Stimulated activated CD8-positive, alpha-beta memory T cell treated with anti-CD3 and anti-CD28 coated beads, Interleukin-4, amount 100 ng/mL, for 24 hours (primary cell): Measurements from ENCODE around the gene JMJD6.
A peak's percentile ranks its signal among the peaks of the same experiment; 100 is the strongest.
"Not testable (repeated sequence)": the region's sequence is repeated elsewhere in the genome, so short reads cannot be mapped to it uniquely, and the experiment has no call there.

Source experiments
- DNase-seq: peaks from one replicate; pipeline ENCODE4 v3.0.0-alpha.2; 2020; ENCODE audit warnings: low read depth

The JMJD6 gene

DNA sequence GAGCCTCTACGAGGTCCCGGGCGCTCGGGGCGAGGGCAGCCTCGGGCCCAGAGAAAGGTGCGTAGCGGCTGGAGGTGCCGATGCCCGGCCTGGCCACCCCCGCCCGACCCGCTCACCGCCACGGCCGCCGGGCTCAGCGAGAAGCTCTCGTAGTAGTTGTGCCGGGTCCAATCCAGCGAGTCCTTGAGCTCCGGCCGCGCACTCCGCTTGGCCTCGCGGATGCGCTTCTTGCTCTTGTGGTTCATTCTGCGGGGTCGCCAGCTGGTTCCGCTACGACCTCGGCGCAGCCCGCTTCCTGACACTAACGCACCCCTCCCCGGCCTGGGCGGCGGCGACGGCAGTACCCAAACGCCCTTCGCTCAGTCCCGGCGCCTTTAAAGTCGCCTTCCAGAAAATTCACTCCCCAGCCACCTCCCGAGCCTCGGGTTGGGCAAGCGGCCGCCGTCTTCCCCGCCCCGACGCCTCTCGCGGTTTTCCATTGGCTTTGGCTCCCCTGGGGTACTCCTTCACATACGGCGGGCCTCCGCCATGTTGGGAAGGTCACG is at the start of gene JMJD6:
Gene JMJD6, minus strand, starts transcription at position 376 of the 545 bp plus-strand sequence. Its CDS starts 131 bp downstream, at position 245.
- DNase-seq = peak; percentile 91

DNA sequence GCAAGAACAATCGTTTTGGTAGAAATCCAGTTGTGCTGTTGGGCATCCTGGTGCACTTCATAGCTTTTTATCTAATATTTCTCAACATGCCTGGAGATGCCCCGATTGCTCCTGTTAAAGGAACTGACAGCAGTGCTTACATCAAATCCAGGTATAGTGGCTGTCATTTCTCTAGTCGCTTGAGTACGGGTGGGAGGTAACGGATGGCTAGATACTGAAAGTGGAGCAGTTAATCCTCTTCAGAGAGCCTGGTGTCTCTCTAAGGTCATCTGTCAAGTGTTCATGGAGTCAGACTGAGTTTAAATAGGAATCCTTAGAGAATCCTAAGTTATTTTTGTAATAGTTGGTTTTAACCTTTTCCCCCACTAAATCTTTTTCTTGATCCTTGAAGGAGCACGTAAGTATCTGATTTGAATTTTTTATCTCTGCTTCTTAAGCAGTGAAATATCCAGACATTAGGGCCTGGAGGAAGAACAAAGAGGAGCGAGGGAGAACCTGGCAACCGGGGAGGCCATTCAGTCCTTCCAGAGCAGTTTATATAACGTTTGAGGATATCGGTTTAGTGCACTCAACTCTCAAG is 48.7 kb upstream of the JMJD6 start:
- no peak for DNase-seq

DNA sequence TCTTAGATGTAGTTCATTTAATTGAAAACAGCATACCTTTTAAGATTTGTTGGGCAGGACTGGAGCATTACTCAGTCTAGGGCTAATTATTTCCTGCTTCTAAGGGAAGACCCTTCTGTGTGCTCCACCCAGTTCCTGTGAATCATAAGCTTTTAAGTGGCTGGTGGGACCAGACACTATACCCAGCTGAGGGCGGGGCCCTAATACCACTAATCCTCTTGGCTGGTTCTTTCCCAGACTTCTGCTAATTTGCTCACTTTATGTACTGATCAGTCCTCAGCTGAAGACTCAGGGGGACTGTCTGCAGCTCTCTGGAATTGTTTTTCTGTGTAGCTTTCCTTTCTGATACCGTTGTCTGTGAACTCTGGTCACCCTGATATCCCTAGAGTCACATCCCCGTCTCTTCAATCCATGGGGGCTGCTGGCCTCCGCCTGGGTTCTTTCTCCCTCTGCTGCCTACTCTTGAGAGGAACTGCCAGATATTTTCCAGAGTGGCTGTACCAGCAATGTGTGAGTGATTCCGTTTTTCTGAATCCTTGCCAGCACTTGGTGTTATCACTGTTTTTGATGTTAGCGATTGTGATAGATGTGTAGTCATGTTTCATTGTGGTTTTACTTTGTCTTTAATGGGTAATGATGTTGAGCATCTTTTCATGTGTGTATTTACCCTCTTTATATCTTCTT is 46.6 kb upstream of the JMJD6 start:
- DNase-seq = peak; percentile 14

DNA sequence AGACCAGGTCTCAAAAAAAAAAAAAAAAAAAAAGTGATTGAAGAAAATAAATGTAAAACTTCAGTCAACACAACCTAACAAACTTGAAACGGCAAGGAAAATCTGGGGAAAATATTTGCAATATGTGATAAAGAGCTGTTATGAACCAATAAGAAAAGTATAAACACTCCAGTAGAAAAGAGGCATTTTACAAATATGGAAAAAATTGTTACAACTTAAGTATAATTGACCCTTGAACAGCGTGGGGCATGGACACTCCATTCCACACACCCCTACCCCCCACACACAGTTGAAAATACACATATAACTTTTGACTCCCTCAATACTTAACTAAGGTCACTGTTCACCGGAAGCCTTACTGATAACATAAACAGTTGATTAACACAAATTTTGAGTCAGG is 32.2 kb upstream of the JMJD6 start:
- no peak for DNase-seq

DNA sequence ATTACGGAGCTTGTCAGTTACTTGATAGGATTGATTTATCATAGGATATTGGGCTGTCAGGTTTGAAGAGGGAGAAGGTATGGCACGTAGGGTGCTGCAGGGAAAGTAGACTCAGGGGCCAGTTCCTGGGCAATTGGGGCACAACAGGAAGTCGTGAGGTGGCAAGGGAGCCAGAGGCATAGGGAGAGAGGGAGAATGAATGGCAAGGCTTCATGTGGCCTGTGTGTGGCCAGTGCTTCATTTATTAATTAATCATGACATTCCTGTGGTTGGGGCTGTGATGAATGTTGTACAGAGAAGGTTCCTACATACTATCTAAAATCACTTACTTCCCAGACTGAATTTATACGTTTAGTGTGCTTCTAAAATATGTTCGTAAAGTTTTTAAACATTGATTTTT is 30.9 kb upstream of the JMJD6 start:
- no peak for DNase-seq

DNA sequence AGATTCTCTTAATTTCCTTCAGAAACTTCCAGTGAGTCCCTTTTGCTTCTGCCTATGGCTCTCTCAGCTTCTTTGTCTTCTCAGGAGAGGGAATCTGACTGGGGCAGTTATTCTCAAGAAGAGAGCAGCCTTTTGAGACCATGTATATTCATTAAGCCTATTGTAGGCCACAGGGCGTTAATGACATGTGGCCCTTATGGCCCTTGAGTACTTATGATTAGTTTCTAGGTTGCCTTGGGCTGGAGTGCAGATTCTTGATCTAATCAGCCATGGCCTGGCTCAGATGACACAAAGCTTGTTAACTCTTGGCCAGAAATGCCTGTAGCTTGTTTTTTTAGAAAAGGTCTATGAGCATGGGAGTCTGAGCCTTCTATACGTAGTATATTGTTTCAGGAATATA is 28.9 kb upstream of the JMJD6 start:
- no peak for DNase-seq

DNA sequence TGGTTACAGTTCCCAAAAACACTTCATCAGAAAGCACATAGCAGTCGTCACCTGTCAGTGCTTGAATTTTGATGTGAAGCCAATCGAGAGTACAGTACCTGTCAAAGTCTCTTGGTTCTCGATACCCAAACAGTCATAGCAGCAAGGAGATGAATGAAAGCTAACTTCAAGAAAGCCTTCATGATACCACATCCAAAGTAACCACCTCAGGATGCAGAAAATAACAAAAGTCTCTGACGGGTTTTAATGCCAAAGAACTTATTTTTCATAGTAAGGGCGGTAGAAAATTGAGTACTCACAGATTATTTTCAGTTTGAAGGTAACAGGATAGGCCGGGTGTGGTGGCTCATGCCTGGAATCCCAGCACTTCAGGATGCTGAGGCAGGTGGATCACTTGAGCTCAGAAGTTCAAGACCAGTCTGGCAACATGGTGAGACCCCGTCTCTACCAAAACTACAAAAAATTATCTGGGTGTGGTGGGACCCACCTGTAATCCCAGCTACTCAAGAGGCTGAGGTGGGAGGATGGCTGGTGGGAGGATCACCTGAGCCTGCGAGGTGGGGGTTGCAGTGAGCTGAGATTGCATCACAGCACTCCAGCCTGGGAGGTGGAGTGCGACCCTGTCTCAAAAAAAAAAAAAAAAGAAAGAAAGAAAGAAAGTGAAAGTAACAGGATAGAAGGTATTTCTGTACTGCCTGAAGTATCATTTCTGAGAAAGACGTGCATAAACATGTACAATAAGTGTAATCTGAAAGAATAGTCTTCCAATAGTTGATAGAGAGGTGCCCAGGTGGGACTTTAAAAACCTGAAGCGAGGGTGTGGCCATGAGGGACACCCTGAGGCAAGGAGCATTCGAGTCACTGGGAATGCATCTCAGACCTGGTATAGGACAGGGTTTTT is 26.9 kb upstream of the JMJD6 start:
- no peak for DNase-seq

DNA sequence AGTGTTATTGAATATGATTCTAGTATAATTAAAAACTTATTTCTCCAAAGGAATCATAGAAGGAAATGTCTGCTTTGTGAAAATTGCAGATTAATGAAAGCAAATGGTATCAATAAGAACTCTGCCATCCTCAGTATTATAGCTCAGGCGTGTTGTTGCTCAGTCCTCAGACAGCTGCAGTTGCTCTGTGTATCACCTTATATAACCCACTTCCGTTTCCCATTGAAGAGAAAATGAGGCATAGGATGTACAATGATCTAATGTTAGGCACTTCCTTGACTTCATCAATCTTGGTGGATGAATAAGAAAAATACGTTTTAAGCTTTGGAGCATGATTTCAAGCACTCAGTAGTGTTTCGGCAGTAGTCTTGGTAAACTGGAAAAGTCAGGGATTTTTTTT is 25.6 kb upstream of the JMJD6 start:
- DNase-seq = no peak

DNA sequence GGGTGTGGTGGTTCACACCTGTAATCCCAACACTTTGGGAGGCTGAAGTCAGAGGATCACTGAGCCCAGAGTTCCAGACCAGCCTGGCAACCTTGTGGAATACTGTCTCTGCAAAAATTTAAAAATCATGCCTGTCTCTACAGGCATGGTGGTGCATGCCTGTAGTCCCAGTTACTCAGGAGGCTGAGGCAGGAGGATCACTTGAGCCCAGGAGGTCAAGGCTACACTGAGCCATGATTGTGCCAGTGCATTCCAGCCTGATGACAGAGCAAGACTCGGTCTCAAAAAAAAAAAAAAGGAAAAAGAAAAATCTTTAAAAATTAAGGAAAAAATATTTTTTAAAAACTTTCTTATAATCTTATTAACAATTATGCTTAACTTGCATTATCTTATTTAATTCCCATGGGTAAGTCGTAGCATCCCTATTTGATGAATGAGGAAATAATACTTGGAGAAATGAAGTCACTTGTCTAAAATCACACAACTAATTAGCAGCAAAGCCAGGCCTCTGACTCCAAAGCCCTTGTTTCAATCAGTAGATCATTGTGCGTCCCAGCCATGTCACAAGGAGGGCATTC is 25.1 kb upstream of the JMJD6 start:
- no peak for DNase-seq

DNA sequence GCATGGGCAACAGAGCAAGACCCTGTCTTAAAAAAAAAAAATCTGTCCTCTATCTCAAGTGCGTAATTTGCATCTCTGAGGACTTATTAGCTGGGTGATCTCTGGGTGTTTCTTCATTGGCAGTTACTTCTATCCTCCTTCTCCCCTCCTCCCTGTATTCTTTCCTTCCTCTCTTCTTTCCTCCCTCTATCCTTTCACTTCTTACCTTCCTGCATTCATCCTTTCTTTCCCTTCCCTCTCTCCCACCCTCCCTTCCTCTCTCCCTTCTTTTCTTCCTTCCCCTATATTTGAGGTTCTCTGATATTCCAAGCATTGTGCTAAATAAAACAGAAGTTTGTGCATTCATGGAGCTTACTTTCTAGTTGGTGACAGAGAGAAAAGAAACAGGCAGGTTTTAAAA is 22.3 kb upstream of the JMJD6 start:
- no peak for DNase-seq

DNA sequence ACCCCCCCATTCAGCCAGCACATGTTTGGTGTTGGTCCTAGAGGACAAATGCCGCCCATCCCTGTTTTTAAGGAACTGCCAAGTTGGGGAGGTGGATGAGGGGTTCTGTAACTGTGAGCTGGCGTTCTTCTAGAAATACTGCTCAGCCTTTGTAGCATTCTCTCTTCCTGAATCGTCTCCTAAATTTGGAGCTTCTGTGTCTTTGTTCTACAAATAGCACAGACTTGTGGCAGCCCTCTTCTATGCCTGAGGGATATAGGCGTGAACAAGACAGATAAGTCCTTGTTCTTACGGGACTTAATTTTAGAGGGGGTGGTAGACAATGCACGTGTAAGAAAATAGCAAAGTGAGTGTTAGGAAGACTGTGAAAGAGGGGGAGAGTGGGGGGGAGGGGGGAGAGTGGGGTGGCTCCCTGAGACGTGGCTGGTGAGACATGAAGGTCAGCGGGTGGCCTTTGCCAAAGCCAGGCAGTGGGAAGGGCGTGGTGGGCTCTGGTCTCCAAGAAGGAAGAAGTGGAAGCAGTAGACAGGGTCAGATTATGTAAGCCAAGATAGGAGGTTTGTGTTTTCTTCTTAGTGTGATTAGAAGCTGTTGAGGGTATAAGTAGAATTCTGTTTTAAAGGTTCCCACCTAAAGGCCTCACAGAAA is 21.4 kb upstream of the JMJD6 start:
- no peak for DNase-seq

DNA sequence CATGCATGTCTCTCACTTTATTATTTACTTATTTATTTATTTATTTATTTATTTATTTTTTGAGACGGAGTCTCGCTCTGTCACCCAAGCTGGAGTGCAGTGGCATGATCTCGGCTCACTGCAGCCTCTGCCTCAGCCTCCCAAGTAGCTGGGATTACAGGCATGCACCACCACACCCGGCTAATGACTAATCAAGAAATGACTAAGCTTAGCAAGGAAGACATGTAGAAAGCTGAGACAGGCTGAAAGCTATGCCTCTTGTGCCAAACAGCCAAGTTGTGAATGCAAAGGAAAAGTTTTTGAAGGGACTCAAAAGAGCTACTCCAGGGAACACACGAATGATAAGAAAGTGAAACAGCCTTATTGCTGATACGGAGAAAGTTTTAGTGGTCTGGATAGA is 19.4 kb upstream of the JMJD6 start:
- not testable (repeated sequence) for DNase-seq

DNA sequence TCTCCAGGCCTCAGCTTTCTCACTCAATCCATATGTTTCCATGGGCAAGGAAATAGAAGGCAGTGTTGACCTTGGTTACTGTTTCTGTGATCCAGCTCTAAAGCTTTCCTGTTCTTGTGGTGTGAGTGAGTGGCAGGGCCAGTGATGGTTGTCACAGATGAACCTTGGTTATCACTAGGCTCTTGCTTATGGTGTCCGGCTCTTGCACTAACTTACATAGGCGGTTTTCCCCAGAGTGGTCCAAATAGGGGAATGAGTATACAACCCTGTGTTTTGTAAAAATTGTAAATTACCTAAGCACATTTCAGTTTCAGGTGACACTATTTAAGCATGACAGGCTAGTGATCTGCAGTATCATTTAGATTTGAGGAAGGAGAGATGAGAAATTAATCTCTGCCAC is 18.3 kb upstream of the JMJD6 start:
- no peak for DNase-seq

DNA sequence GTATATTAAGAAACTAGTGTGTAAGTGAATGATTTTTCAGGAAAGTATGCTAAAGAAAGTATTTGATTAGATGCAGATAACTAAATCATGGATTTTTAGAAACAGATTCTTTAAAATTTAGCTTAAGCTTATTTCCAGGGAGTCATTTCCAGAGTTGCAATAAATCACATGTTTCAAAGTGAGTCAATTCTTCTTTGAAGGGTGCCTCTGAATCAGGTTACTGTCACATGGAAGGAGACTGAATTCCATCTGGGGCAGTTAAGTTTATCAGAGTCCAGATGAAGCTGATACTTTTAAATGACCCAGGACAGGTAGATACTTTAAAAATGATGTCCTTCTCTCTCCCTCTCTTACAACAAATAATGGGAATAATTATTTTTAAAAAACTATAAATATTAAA is 16.6 kb upstream of the JMJD6 start:
- DNase-seq = no peak

DNA sequence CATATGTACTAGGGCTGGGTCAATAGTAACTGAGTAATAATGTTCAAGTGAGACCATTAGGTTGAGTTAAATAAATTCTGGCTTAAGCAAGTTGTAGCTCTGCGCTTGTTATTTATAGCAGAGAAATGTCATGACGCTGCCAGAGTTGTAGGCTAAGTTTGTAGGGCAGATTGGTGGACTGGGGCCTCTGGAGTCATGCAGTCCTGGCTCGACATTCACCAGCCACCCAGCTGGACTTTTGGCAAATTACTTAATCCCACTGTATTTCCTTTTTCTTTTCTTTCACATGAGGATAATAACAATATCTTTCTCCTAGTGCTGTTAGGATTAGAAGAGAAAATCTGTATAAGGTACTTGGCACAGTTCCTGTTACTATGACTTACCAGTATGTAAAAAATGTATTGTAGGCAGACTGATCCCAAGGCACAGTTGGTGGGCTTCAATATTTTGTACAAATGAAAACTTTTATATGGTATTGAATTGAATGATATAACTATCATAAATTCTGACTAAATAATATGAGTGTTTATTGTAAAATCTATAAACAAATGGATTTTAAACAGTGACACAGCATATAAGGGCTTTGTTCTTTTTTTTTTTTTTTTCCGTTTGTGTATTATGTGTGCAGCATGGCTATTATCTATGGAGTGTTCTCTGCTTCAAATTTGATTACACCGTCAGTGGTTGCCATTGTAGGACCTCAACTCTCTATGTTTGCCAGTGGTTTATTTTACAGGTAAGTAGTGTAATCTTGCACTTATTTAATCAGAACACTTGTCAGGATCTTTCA is 14.1 kb upstream of the JMJD6 start:
- no peak for DNase-seq

DNA sequence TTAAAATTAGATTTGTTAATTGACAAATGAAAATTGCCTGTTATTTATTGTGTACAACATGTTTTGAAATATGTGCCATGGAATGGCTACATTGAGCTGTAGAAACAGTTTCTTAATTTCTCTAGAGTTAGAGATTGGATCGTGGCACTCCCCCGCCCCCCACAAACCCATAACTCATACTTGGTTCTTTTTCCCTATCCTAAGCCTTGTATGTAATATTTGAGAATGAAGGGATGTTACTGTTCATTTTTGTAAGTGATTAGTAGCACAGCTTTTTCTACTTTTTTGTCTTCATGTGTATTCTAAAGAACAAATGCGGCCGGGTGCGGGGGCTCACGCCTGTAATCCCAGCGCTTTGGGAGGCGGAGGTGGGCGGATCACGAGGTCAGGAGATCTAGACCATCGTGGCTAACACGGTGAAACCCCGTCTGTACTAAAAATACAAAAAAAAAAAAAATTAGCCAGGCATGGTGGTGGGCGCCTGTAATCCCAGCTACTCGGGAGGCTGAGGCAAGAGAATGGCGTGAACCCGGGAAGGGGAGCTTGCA is 13.2 kb upstream of the JMJD6 start:
- DNase-seq = not testable (repeated sequence)

DNA sequence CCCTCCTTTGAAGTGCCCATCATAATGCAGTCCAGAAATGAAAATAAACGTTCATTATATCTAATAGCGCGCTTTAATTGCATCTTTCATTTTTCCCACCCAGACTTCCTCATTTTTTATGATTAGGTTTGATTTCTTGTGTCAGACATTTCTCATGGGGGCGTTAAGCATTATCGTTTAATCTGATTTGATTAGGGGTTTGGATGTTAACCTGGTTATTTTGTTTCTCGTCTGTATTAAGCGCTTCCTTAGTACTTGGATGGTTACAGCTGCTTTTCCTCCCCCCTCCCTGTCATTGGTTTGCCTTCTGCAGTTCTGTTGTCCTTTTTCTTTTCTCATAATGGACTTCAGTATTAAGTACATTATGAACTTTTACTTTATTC is 12.1 kb upstream of the JMJD6 start:
- DNase-seq = no peak

DNA sequence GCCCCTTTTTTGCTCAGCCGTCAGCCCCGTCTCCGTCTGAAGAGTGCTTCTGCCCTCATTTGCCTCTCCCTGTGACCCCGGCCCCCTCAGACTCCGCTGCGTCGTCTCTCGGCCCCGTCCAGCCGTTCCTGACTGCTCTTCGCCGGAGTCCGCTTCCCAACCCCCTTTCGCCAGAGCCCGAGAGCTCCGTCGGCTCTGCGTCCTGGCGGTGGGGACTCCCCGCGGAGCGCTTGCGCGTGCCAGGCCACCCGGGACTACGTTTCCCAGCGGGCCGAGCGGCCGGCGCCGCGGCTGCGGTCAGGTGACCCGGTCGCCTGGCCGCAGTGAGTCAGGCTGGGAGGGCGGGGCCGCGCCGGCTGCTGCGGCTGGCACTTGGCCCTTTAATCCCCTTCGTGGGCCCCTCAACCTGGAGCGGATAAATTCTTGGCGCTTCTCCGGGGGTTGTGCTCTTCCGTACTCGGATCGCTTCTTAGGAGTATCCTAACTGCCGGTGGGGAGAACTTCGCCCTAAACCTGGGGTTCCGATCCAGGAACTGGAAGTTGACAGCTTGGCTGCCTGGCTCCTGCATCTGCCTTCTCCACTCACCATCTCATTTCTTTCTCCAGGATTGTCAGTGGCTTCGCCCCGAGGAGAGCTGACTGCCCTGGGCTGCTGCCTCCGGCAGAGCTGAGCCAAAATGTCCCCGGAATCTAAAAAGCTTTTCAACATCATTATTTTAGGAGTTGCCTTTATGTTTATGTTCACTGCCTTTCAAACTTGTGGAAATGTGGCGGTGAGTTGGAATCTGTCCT is 11.5 kb upstream of the JMJD6 start, which contains the start of gene MFSD11:
Gene MFSD11, plus strand, starts transcription at position 444 of the 792 bp plus-strand sequence. Its CDS starts 234 bp downstream, at position 678.
- peak; percentile 92 for DNase-seq

DNA sequence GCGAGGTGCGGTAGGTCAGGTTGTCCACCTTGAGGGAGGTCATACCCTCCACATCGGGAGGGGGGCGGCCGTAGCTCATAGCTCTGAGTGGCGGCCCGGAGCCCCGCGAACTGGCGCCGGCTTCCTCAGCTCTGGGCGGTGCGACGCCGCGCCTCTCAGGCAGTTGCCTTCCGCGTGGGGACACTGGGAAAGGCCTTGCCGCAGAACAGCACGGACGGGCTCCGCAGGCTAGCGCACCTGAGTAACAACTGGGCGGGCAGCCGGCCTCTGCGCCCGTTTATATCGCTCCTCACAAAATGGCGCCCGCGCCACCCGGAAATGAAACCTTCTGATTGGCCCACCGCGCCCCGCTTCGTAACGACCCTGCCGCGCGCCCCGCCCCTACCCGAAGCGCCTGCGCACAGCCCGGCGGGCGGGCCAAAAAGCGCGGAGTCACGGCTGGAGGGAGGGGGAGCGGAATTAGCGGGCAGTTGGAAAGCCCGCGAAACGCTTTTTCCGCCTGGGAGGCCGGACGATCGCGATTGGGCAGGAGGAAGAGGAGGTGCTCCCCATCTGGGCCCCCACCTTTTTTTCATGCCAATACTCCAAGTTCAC is 10.8 kb upstream of the JMJD6 start, which contains the start of gene SRSF2:
Gene SRSF2, minus strand, starts transcription at position 250 of the 594 bp plus-strand sequence. Its CDS starts 171 bp downstream, at position 79.
- peak; percentile 97 for DNase-seq
